UCSD-AML1 (cell line): ENCODE results near the gene MESP2.

Source experiments
- DNase-seq: peaks from one replicate; lab custom pipeline; 2025; ENCODE audit not compliant: unreplicated experiment; lab: John Stamatoyannopoulos, UW

Gene MESP2

GRCh38 chr15:89801471-89802195 is 25.5 kb downstream of the MESP2 start:
- no peak for DNase-seq

- DNase-seq: no peak
These were observed 26.2 kb downstream of the MESP2 start for GRCh38 chr15:89802231-89802928.

GRCh38 chr15:89802986-89803824 is 27.1 kb downstream of the MESP2 start:
- no peak for DNase-seq

DNA sequence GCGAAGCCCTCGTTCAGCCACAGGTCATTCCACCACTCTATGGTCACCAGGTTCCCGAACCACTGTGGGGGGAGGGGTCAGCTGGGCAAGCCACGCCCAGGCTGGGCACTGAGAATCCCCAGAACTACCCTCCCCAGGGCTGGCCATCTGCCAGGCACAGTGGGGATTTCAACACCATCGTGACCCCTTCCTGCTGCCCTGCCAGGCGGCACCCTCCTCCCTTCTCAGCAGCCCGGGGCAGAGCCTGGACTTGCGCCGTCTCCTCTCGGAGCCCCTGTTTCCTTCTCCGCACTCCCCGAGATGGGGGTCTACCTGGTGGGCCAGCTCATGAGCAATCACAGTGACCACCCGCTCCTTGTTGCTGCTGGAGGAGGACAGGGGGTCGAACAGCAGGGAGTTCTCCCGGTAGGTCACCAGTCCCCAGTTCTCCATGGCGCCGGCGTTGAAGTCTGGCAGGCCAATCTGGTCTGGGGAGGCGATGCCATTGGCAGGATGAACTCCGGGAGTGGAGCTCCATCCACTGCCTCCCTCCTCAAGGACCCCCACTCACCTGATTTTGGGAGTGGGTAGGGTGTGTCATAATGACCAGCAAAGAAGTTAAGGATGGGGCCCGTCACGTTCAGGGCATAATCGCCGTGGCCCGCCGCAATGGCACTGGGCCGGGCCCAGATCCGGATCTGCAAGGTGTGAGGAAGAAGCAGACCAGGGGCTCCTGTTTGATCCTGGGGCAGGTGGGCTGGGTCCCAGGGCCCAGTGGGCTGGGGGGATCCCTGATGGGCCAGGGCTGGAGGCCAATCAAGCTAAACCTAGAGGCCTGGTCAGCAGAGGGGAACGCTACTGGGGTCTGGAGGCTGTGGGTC is 28.0 kb downstream of the MESP2 start:
- no peak for DNase-seq

DNA sequence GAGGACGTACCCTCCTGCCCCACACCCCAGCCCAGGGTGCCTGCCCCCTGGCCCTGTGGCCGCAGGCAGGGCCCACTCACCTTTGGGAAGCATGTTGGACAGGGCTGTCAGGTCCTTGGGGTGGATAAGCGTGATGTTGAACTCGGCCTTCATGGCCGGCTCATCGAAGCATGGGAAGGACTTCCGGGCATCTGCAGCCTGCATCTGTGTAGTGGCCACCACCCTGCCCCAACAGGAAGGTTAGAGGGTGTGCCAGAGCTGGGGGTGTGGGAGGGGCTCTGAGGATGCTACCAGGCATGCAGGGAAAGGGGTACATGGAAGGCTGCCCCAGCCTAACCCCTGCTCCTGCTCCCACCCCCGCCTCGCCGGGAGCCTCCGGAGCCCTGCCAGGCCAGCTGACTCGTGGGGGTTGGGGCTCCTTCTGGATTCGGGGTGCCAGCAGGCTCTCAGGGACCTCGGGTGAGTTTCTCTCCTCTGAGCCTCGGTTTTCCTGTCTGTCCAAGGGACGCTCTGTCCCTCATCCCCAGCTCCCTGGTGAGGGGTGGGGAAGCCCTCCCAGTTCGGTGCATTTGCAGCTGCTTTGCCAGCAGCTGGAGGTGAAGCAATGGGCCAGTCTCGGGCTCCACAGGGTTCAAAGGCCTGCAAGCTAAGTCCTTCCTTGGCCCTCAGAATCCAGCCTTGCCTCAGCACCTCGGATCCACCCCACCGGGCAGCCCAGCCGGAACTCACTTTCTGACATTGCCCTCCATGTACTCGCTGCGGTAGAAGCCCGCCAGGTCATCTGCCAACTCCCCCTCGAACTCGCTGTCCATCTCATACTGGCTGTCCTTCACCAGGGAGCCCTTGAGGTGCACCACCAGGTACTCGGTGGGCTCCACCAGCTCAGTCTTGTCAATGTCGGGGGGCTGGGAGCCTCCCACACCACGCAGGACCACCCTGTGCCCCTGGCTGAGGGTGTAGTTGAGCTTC is 29.4 kb downstream of the MESP2 start:
- no peak for DNase-seq

GRCh38 chr15:89806210-89806558 is 30.1 kb downstream of the MESP2 start:
- no peak for DNase-seq

- no peak for DNase-seq
These were observed 30.7 kb downstream of the MESP2 start for GRCh38 chr15:89806559-89807550.

DNA sequence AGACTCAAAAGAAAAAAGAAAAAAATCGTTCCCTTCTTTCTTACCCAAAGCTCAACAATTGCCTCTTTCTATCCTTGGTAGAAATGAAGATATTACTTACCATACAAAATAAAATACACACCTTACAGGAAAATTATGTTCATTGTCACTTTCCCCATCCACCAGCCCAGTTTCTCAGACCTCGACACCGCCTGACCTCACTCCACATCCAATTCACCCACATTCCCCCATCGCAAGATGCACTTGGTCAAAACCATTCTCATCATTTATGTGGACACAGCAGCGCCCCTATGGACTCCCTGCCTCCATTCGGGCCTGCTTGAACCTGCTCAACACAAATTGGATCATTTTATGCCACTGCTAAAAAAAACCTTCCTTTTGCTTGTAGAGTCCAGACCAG is 31.6 kb downstream of the MESP2 start:
- no peak for DNase-seq

DNA sequence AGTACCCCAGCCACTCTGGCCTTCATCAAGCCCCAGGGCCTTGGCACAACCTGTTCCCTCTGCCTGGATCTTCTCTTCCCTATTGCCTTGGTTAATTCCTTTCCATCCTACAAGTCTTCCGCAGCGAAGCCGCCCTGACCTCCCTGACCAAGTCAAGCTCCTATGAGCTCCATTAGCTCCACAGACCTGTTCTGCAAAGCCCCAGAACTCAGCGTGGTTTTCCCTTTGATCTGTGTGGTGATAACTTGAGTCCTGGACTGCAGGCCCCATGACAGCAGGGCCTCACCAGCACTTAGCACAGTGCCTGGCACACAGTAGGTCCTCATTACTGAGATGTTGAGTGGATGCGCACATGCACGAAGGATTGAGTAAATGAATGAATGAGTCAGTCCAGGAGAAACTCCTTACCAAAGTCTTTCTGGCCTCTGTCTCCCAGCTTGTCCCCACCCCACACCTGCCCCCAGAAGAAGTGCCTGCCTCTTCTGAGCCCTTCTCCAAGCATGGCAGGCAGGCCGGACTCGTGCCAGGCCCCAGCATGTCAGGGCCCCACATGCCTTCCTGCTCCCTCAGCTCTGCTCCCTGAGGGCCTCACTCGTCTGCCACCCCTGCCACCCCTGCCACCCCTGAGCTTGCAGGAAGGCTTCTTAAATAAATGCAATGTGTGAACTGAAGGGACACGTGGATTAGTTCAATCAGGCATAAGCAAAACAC is 32.2 kb downstream of the MESP2 start:
- DNase-seq: no peak

- DNase-seq: no peak
These were observed 33.1 kb downstream of the MESP2 start for GRCh38 chr15:89809093-89809786.

- DNase-seq: no peak
These were observed 33.6 kb downstream of the MESP2 start for GRCh38 chr15:89809787-89810148.

- no peak for DNase-seq
These were observed 34.7 kb downstream of the MESP2 start for GRCh38 chr15:89810837-89811236.

- no peak for DNase-seq
These were observed 36.1 kb downstream of the MESP2 start for GRCh38 chr15:89812011-89812846.

DNA sequence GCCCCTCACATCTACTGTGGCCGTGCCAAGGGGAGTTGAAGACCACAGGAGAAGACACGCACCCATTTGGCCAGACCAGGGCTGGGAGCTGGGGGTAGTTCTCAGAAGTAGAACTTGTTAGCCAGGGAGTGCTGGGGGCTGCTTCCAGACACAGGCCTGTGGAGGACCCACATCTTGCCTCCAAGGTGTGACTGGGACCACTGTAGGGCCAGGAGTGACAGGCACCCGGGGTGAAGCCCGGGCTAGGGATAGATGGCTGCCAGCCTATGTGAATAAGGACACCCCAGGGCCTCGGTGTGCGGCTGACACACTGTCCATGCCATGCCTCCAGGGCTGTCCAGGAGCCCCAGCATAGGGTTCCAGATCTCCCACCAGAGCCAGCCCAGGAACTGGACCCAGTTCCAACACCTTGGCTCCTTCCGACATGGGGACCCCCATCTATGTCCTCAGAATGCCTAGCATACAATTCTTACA is 36.8 kb downstream of the MESP2 start:
- no peak for DNase-seq

DNA sequence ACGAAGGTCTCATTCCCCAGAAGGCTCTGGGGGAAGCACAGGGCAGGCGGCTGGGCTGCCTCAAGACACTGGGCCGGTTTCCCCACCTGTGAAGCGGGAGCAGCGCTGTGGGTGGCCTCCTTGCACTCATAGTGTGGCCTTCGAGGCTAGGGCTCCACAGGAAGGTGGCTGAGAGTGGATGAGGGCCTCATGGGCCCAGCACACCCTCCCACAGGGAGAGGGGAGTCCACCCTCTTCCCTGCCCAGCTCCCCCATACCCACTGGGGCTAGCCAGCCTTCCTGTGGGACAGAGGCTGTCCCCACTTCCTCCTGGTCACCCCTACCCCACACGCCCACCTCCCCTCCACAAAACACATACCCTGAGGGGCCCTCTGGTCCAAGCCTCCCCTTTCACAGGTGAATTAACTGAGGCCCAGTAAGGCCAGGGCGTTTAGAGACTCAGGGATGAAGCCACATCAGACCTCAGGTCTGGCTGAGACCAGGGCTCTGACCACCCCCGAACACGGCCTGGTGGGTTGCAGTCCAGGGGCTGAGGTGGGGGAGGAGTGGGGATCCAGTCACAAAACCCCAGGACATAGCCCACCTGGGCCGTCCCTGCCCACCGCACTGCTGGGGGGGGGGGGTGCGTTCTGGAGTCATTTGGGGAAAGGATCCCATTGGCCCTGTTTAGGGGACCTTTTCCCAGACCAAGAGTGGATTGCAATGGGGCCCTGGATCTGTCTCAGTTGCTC is 37.4 kb downstream of the MESP2 start:
- DNase-seq: no peak
